Right lung (tissue), 10 donors: ENCODE results near the gene SPPL3. TPM values are rescaled to one million over a fixed set of nuclear protein-coding genes. Genes with fewer than 3 reads are reported as not detected.
"Not testable (repeated sequence)": the region's sequence is repeated elsewhere in the genome, so short reads cannot be mapped to it uniquely, and the experiment has no call there.

Experiments
- DNase-seq, 2 donors: peaks; one replicate each; pipeline ENCODE4 v3.0.0-alpha.2; 2013
- long read RNA-seq, 8 donors: transcript quantifications; one replicate each; lab custom pipeline, GENCODE V29; 2026
- polyA plus RNA-seq, 5 donors: library from polyadenylated mRNA; unstranded; fragments of 120-200 nt; gene quantifications; one replicate each; pipeline versions ENCODE4 v1.2.1 to v1.2.3, GENCODE V29; 2013; ENCODE audit warnings: inconsistent platforms in 1 of 5, low replicate concordance in 1 of 5; ENCODE audit not compliant: insufficient read length in 5 of 5, insufficient read depth in 1 of 5

Gene SPPL3, protein sequence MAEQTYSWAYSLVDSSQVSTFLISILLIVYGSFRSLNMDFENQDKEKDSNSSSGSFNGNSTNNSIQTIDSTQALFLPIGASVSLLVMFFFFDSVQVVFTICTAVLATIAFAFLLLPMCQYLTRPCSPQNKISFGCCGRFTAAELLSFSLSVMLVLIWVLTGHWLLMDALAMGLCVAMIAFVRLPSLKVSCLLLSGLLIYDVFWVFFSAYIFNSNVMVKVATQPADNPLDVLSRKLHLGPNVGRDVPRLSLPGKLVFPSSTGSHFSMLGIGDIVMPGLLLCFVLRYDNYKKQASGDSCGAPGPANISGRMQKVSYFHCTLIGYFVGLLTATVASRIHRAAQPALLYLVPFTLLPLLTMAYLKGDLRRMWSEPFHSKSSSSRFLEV
- 10 to 100 TPM; 67.1 to 76.6 (median 75.5) TPM for polyA plus RNA-seq
- long read RNA-seq, donor 1, full-length matches to known transcripts, result 33 of 33 reads
- long read RNA-seq, donor 1, partial matches to known transcripts, result 0 of 33 reads
- long read RNA-seq, donor 1, other reads (novel, unspliced or antisense), result 0 of 33 reads
- long read RNA-seq, donor 2, full-length matches to known transcripts, result 16 of 16 reads
- long read RNA-seq, donor 2, partial matches to known transcripts, result 0 of 16 reads
- long read RNA-seq, donor 2, other reads (novel, unspliced or antisense), result 0 of 16 reads
- long read RNA-seq, donor 3, full-length matches to known transcripts, result 15 of 15 reads
- long read RNA-seq, donor 3, partial matches to known transcripts, result 0 of 15 reads
- long read RNA-seq, donor 3, other reads (novel, unspliced or antisense), result 0 of 15 reads
- long read RNA-seq, donor 4, full-length matches to known transcripts, result 10 of 17 reads
- long read RNA-seq, donor 4, partial matches to known transcripts, result 7 of 17 reads
- long read RNA-seq, donor 4, other reads (novel, unspliced or antisense), result 0 of 17 reads
- long read RNA-seq, donor 5, full-length matches to known transcripts, result 27 of 33 reads
- long read RNA-seq, donor 5, partial matches to known transcripts, result 6 of 33 reads
- long read RNA-seq, donor 5, other reads (novel, unspliced or antisense), result 0 of 33 reads
- long read RNA-seq, donor 6, full-length matches to known transcripts, result 38 of 38 reads
- long read RNA-seq, donor 6, partial matches to known transcripts, result 0 of 38 reads
- long read RNA-seq, donor 6, other reads (novel, unspliced or antisense), result 0 of 38 reads
- long read RNA-seq, donor 7, full-length matches to known transcripts, result 17 of 22 reads
- long read RNA-seq, donor 7, partial matches to known transcripts, result 5 of 22 reads
- long read RNA-seq, donor 7, other reads (novel, unspliced or antisense), result 0 of 22 reads
- long read RNA-seq, donor 8, full-length matches to known transcripts, result 7 of 7 reads
- long read RNA-seq, donor 8, partial matches to known transcripts, result 0 of 7 reads
- long read RNA-seq, donor 8, other reads (novel, unspliced or antisense), result 0 of 7 reads

DNA sequence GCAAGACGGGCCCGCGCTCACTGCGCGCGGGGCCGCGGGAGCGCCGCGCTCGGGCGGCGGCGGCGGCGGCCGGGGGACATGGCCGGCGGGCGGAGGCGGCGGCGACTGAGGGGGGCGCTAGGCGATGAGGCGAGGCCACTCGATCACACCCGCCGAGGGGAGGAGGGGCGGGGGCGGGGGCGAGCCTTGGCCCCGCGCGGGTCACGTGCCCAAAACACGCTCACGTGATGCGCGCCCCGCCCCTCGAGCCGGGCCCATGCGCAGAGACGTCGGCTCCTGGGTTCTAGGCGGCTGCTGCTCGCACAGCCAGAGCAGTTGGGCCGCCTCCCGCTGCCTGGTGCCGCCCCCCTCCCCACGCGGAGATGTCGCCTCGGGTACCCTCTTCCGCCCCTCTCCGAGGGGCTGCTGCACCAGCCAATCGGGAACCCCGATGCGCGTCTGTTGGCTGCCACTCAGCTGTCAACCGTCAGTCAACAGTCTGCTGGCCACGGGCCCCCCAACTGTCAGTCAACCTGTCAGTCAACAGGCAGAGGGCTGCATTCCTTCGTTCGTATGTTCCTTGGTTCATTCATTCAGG, at the start of gene SPPL3:
Gene SPPL3, minus strand, starts transcription at position 162 of the 577 bp plus-strand sequence. CDS start 491 bp downstream, outside the sequence.
- DNase-seq, result peak; percentile 87 to 90

DNA sequence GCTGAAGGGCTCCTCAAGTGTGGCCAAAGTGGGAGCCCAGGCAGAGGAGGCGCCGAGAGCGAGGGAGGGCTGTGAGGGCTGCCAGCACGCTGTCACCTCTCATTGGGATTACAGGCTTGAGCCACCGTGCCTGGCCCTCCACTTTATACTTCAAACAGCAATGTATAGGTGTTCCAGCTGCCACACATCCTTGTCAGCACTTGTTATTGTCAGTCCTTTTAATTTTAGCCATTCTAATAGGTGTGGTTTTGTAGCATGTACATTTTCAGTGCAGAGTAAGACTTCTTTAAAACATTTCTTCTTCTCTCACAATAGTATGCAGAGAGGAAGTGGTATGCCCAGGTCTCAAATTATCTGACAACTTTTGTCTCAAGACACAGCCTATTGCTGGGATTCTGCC, 46.6 kb upstream of the SPPL3 start:
- DNase-seq, result no peak

DNA sequence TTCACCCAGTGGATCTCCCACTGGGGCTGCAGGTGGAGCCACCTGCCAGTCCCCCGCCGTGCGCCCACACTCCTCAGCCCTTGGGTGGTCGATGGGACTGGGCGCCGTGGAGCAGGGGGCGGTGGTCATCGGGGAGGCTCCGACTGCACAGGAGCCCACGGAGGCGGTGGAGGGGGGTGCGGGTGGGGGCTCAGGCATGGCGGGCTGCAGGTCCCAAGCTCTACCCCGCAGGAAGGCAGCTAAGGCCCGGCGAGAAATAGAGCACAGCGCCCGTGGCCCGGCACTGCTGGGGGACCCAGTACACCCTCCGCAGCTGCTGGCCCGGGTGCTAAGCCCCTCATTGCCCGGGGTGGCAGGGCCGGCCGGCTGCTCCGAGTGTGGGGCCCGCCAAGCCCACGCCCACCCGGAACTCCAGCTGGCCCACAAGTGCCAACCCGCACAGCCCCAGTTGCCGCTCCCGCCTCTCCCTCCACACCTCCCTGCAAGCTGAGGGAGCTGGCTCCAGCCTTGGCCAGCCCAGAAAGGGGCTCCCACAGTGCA, 46.2 kb upstream of the SPPL3 start:
- DNase-seq, result not testable (repeated sequence)

DNA sequence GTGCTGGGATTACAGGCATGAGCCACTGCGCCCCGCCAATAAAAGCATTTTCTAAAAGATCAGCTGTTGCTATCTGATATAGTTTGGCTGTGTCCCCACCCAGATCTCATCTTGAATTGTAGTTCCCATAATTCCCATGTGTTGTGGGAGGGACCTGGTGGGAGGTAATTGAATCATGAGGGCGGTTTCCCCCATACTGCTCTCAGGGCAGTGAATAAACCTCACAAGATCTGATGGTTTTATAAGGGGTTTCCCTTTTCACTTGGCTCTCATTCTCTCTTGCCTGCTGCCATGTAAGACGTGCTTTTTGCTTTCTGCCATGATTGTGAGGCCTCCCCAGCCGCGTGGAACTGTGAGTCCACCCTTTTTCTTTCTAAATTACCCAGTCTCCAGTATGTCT, 41.4 kb upstream of the SPPL3 start:
- not testable (repeated sequence) for DNase-seq

DNA sequence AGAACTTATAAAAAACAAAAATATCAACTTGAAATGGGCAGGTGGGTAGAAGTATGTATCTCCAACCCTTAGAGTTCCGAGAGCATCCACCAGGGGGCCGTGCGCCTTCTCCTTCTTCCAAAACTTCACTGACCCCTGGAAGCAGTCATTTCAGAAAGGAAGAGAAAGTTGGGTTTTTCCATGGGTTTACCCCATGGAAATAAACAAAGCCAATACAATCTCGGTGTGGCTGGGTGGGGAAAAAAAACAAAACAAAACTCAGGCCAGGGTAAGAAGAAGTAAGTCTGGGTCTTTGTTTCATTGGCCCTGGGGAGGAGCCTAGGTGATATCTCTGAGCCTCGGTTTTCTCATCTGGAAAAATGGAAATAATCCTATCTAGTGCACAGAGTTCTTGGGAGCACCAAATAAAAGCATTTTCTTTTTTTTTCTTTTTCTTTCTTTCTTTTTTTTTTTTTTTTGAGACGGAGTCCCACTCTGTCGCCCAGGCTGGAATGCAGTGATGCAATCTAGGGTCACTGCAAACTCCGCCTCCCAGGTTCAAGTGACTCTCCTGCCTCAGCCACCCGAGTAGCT, 40.6 kb upstream of the SPPL3 start:
- no peak for DNase-seq

DNA sequence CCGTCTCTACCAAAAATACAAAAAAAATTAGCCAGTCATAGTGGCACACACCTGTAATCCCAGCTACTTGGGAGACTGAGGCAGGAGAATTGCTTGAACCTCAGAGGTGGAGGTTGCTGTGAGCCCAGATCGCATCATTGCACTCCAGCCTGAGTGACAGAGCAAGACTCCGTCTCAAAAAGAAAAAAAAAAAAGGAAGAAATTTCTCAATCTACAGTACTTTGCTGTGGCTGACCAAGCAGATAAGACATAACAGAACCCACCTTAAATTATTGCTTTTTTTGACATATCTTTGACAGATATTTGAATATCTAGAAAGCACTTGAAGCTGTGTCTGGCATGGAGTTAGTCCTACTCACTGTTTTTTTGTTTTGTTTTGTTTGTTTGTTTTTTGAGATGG, 39.3 kb upstream of the SPPL3 start:
- no peak for DNase-seq

DNA sequence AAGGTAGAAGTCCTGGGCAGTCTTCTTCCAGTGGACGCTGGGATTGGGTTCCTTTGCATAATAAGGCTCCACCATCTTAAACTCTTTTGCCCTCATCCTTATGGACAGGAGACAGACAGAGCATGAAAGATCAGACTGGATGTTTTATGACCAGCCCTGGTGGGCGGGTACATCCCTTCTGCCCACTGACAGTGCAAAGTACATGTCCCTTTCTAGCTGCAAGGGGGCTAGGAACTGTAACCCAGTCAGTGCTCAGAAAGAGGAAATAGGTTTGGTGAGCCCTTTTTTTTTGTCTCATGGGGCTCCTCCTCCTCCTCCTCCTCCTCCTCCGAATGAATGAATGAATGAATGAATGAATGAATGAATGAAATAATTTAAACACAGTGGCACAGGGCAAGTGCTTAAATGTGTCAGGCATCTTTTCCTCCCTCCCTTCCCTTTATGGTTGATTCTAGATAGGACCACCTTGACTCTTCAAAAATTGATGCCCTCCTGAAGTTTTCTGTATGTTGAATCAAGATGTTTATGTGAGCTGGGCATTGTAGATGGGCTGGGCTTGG, 37.8 kb upstream of the SPPL3 start:
- no peak for DNase-seq

DNA sequence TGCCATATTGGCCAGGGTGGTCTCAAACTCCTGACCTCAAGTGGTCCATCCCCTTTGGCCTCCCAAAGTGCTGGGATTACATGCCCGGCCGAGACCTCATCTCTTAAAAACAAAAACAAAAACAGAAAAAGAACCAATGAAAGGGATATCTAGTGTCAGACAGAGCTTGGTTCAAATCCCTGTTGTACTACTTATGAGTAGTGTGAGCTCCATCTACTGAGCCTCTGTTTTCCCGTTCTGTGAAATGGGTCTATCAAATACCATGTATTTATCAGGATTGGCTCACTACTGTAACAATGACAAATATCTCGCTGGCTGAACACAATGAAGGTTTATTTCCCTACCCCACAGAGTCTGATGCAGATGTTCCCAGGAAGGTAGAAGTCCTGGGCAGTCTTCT, 37.3 kb upstream of the SPPL3 start:
- no peak for DNase-seq

DNA sequence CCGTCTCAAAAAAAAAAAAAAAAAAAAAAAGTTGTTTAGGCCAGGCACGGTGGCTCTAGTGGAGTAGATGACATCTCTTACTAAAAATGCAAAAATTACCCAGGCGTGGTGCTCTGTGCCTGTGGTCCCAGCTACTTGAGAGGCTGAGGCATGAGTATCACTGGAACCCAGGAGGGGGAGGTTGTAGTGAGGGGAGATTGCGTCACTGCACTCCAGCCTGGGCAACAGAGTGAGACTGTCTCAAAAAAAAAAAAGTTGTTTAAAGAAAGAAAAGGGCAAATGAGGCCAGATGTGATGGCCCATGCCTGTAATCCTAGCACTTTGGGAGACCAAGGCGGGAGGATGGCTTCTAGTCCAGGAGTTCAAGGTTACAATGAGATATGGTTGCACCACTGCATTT, 36.6 kb upstream of the SPPL3 start:
- DNase-seq, result no peak

DNA sequence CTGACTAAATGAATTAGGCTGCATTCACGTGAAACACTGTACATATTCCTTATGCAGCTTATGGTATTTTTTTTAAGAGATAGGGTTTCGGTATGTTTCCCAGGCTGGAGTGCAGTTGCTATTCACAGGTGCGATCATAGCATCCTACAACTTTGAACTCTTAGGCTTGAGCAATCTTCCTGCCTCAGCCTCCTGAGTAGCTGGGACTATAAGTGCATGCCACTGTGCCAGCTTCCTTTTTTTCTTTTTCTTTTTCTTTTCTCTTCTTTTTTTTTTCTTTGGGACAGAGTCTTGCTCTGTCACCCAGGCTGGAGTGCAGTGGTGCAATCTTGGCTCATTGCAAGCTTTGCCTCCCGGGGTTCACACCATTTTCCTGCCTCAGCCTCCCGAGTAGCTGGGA, 35.8 kb upstream of the SPPL3 start:
- DNase-seq, result no peak

DNA sequence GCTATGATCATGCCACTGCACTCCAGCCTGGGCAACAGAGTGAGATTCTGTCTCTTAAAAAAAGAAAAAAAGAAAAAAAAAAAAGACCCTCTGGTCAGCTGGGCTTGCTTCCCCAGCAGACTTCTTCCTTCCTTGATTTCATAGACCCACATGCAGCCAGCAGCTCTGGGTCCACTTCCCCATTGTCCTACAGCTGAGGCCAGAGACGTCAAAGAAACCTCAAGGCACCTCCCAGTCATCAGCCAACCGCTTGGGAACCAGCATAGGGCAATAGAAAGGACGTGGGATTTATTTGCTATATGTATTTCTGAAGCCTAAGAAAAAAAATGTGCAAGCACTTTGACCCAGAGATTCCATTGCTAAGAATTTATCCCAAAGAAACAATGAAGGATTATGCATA, 35.4 kb upstream of the SPPL3 start:
- DNase-seq, result no peak

DNA sequence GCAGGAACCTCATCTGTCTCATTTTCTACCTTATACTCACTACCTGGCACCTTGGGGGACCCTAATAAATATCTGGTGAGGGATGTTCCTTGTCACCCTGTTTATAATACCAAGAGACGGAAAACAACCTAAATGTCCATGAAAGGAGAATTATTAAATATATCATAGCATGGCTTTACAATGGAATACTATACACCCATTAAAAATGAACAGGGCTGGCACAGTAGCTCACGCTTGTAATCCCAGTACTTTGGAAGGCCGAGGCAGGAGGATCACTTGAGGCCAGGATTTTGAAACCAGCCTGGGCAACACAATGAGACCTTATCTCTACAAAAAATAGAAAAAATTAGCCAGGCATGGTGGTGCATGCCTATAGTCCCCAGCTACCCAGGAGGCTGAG, 34.3 kb upstream of the SPPL3 start:
- no peak for DNase-seq

DNA sequence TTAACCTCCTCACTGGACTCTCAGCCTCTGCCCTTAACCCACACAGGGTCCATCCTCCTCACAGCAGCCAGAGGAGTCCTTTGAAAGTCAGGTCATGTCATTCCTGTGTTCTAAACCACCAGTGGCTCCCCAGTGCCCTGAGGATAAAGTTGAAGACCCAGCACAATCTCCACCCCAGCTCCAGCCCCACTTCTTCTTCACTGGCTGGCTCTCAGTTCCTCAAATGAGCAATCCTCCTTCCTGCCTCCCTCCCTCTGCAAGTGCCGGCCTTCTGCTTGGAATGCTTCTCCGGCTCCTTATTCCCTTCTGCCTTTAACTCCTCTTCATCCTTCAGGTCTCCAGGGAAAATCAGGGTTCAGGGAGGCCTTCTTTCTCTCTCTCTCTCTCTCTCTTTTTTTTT, 32.0 kb upstream of the SPPL3 start:
- no peak for DNase-seq

DNA sequence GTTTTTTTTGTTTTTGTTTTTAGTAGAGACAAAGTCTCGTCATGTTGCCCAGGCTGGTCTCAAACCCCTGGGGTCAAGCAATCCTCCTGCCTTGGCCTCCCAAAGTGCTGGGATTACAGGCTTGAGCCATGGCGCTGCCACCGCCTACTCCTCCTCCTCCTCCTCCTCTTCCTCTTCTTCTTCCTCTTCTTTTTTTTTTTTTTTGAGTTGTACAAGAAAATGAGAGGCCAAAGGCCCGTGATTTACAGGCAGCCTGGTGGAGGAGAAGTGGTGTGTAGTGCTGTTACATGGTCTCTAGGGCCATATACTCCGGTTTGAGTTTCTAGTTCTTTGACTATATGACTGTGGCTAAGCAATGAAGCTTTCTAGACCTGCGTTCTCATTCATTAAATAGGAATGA, 29.6 kb upstream of the SPPL3 start:
- DNase-seq, result no peak

DNA sequence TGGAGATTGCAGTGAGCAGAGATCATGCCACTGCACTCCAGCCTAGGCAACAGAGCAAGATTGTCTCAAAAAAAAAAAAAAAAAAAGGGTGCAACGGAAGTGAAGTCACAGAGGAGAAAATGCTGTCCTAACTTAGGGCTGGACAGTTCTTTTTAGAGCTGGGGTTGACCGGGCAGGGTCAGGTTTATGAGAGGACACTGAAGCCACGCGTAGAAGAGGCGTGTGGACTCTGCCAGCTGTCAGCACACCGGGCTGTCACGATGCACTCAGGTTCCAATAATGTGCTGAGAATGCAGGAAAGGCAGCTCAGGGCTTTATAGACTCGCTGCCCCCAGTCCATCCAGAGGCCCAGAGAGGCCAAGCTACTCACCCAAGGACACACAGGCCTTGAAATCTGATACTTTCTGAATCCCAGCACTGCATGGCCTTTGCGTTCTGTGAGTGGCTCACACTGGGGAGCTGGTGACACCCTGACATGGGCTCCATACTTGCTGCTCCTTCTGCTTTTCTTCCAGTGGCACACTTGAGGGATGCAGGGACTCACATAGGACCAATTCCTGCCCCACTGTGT, 28.9 kb upstream of the SPPL3 start:
- no peak for DNase-seq

DNA sequence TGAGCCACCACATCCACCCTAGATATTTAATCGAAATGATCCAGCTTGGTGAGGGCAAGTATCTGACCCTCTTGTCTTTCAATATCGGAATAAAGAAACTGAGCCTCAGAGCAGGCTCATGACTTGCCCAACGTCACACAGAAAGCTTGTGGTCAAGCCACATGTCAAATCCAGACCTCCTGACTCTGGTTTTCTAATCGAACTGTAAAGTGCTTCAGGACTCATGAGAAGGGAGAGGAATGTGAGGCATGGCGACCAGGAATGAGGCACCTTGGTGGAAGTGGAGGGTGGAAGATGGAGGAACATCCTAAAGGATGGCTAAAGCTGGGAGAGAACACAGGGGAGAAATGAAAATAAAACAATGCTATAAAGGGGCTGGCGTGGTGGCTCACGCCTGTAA, 27.9 kb upstream of the SPPL3 start:
- DNase-seq, result no peak

DNA sequence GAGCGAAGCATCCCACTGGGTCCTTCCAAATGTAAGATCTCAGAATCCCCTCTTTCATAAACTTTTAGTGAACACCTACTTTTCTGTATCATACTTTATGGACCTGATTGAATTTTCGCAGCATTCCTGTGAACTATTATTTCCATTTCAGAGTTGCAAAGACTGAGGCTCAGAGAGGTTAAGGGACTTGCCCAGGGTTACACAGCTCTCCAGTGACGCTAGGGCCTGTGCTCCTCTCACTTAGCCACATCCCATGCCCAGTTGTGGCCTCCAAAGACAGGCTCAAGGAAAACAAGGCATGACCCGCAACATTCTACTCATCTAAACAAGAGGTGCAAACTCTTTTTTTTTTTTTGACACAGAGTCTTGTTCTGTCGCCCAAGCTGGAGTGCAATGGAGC, 25.9 kb upstream of the SPPL3 start:
- DNase-seq, result no peak

DNA sequence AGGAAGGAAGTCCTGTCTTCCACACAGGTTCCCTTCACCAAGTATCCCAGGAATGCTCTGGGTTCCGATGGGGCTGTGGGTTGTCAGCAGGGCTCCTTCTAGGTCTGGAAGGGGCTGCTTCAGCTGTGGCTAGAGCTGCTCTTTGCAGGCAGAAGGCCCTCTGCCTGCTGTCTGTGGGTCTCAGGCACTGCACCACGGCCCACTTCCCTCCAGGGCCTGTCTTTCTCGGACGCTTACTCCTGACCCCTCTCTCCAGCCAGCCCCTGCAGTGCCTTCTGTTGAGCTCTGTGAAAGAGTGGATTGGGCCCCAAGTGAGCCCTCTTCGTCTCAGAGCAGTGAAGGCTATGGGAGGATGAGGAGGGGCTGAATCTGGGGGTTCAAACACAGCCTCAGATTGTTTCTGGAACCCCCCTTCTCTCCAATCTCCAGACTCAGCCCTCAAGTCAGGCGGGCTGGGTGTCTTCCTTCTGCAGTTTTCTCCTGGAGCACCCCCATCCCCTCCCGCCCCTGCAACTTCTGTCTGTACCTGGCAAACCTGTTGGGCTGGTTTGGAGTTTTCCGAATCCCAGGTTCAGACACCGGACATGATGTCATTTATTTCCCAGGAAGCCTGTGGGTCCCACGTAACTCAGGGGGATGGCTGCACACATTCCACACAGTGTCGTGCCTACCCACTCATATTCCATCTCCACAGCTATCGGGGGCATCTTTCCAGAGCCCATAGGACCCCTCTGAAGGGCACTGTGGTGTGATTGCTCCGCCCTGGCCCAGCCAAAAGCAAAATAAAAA, 24.9 kb upstream of the SPPL3 start:
- DNase-seq, result peak; percentile 57 to 58
